ENCODE measurements around the gene EML1. TPM values are rescaled to one million over a fixed set of nuclear protein-coding genes. Genes with fewer than 3 reads are reported as not detected.

Gene EML1
- total RNA-seq, 4 donors from 2014 or later = 92.3 to 131 (median 119) TPM

DNA sequence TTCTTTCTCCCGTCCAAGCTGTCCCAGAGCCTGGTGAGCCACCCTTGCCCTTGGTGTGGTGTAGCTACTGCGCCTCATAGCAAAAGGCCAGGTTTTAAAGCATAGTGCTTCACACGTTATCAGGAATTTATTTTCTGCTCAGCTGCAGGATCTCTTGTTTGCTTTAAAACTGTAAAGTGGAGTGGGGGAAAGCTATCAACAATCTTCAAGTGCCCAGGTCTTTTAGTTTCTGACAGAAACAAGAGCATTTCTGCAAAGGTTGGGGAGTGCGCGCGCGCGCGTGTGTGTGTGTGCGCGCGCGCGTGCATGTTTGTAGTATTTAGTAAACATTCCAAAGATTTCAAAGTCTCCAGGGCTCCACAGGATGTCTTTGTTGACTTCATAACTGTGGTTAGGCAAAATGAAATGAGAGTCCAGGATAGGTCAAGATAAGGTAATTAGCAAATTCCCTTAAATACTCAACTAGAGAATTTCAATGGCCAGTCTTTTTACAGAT, 45.5 kb downstream of the EML1 start:
- 53% methylated on average over 14 of the region's 14 CpGs for WGBS
- Histone ChIP-seq H3K36me3 (no peaks in the 10 kb centered on the region), H3K27me3 (no peaks in the 10 kb centered on the region), H3K4me1 (peaks cover 16 to 56% (median 25%) of the 10 kb centered on the region in 4 donors), H3K9me3 (no peaks in the 10 kb centered on the region), H3K27ac (replicated peaks in 1 of 4) (no peak overlapping the region), H3K4me3 (no peak overlapping the region)
- peak; percentile 50 for DNase-seq (ENCODE audit: extremely low spot score)
- intact Hi-C loops (cut with DNase I) = no loop called here
- TF ChIP-seq POLR2AphosphoS5 (IDR thresholded peaks at IDR 0.05) (no peak), POLR2A (IDR thresholded peaks at IDR 0.05; ENCODE audit: low read depth) (no peak)

DNA sequence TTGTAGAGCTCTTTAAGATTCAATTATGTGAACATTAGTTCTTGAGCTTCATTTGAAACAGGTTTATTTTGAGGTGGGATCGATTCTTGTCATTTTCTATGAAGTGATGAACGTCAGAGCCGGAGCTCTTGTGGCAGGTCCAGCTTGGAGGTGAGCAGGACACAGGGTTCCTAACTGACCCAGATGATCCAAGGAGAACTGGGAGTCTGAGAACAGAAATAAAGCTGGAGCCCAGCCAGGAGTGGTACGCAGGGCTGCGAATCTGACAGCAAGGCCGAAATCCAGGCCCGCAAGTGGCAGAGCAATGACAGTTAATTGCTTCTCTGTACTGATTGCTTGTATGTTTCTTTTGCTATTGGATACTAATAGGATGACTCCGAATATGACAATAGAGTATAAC, 46.5 kb downstream of the EML1 start:
- Histone ChIP-seq H3K27ac (replicated peaks in 1 of 4) (no peak overlapping the region), H3K27me3 (no peaks in the 10 kb centered on the region), H3K9me3 (no peaks in the 10 kb centered on the region), H3K4me3 (no peak overlapping the region), H3K36me3 (no peaks in the 10 kb centered on the region), H3K4me1 (peaks cover 16 to 56% (median 25%) of the 10 kb centered on the region in 4 donors)
- intact Hi-C loops (cut with DNase I) = no loop called here
- no peak for DNase-seq (ENCODE audit: extremely low spot score)
- TF ChIP-seq EP300 (IDR thresholded peaks at IDR 0.05) (no peak), POLR2A (IDR thresholded peaks at IDR 0.05; ENCODE audit: low read depth) (no peak)
- 92% methylated on average over 8 of the region's 8 CpGs for WGBS

DNA sequence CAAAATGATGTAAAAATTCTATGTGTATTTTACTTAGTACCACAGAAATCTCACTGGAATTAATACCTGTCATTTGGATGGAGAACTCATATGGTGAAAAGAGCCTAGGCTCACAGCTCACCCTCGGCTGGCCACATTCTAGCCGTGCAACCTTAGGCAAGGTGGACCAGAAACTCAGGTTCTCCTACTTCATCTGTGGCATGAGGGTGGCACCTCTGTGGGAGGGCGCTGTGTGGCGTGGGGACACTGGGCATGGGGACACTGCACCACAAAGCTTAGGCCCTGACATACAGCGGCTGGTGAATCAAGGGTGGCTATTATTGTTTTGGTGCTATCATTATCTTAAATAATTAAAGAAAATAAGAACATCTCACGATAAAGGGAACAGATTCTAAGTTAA, 47.1 kb downstream of the EML1 start:
- intact Hi-C loops (cut with DNase I) = no loop called here
- H3K4me3 ChIP-seq = no peak overlapping the region
- H3K4me1 ChIP-seq = peaks cover 16 to 56% (median 25%) of the 10 kb centered on the region in 4 donors
- TF ChIP-seq, protein P1, sequence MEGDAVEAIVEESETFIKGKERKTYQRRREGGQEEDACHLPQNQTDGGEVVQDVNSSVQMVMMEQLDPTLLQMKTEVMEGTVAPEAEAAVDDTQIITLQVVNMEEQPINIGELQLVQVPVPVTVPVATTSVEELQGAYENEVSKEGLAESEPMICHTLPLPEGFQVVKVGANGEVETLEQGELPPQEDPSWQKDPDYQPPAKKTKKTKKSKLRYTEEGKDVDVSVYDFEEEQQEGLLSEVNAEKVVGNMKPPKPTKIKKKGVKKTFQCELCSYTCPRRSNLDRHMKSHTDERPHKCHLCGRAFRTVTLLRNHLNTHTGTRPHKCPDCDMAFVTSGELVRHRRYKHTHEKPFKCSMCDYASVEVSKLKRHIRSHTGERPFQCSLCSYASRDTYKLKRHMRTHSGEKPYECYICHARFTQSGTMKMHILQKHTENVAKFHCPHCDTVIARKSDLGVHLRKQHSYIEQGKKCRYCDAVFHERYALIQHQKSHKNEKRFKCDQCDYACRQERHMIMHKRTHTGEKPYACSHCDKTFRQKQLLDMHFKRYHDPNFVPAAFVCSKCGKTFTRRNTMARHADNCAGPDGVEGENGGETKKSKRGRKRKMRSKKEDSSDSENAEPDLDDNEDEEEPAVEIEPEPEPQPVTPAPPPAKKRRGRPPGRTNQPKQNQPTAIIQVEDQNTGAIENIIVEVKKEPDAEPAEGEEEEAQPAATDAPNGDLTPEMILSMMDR (IDR thresholded peaks at IDR 0.05) = no peak
- TF ChIP-seq POLR2AphosphoS5 (IDR thresholded peaks at IDR 0.05) (no peak), POLR2A (IDR thresholded peaks at IDR 0.05; ENCODE audit: low read depth) (no peak), EP300 (IDR thresholded peaks at IDR 0.05) (no peak)
- H3K27ac ChIP-seq (replicated peaks in 1 of 4) = no peak overlapping the region
- no peaks in the 10 kb centered on the region for H3K27me3 ChIP-seq
- H3K9me3 ChIP-seq = no peaks in the 10 kb centered on the region
- no peak for DNase-seq (ENCODE audit: extremely low spot score)
- no peaks in the 10 kb centered on the region for H3K36me3 ChIP-seq
- 97% methylated on average over 6 of the region's 6 CpGs for WGBS

DNA sequence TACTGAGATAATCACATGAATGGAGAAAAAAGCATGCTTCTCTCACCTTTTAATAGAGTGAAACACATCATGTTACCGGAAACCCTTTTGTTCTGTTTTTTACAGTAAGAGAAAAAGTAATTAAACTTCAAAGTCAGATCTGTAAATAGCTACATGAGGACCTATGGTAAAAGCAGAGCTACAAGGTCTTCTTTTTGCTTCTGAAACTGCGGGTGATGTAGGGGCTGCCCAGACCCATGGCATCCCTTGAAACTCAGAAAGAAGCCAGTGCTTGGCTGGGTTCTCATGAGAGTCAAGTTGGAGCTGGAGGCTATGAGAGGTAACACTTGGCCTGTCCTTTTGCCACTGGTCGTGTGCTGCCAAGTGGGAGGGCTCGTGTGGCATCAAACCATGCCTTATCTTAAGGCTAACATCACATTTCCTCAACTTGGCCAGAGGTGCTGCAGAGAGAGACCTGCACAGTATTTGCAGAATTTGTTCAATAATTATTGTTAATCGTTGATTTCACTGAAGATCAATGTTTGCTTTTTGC, 47.6 kb downstream of the EML1 start:
- Histone ChIP-seq H3K4me3 (no peak overlapping the region), H3K9me3 (no peaks in the 10 kb centered on the region), H3K27me3 (no peaks in the 10 kb centered on the region), H3K36me3 (no peaks in the 10 kb centered on the region), H3K27ac (replicated peaks in 1 of 4) (no peak overlapping the region), H3K4me1 (peaks cover 16 to 56% (median 25%) of the 10 kb centered on the region in 4 donors)
- no peak for DNase-seq (ENCODE audit: extremely low spot score)
- TF ChIP-seq EP300 (IDR thresholded peaks at IDR 0.05) = no peak
- no peak for TF ChIP-seq POLR2A (IDR thresholded peaks at IDR 0.05; ENCODE audit: low read depth)
- TF ChIP-seq, protein P1 (IDR thresholded peaks at IDR 0.05) = no peak
- TF ChIP-seq POLR2AphosphoS5 (IDR thresholded peaks at IDR 0.05) = no peak
- intact Hi-C loops (cut with DNase I) = no loop called here
- 69% methylated on average over 5 of the region's 5 CpGs for WGBS

DNA sequence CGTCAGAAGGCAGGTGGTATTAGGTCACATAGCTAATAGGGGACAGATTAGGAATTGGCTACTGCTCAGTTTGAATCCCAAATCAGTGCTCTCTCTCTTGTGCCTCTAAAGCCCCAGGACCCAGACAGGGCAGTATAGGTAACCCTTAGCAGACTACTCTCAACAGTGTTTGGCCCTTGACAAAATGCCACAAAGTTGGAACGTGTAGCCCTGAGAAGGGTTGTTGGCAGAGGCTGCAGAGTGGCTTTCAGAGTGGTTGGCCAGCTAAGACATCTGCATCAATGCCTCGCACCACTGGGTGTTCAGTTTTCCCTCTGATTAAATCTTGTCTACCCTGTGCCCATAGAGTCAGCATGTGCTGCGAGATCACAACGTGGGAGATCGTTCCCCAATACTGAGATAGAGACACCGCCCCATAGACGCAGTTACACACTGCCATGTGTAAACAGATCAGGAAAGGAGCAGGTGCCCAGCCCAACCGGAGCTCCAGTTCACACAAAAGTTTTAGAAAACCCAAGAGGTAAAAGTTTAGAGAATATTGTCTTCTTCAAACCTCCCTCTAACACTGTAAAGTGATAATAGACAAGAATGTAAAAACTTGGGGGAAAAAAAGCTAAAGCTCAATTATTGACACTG, 48.3 kb downstream of the EML1 start:
- H3K27ac ChIP-seq (replicated peaks in 1 of 4) = no peak overlapping the region
- no peaks in the 10 kb centered on the region for H3K36me3 ChIP-seq
- H3K4me1 ChIP-seq = peaks cover 16 to 55% (median 25%) of the 10 kb centered on the region in 4 donors
- no peak overlapping the region for H3K4me3 ChIP-seq
- no peak for DNase-seq (ENCODE audit: extremely low spot score)
- 73% methylated on average over 9 of the region's 9 CpGs for WGBS
- no peaks in the 10 kb centered on the region for H3K27me3 ChIP-seq
- TF ChIP-seq EP300 (IDR thresholded peaks at IDR 0.05) (no peak), POLR2AphosphoS5 (IDR thresholded peaks at IDR 0.05) (no peak), POLR2A (IDR thresholded peaks at IDR 0.05; ENCODE audit: low read depth) (no peak)
- TF ChIP-seq, protein P1 (IDR thresholded peaks at IDR 0.05) = no peak
- intact Hi-C loops (cut with DNase I) = no loop called here
- peaks cover 0 to 3% (median under 1%) of the 10 kb centered on the region in 4 donors for H3K9me3 ChIP-seq

Data from esophagus muscularis mucosa (tissue), 4 donors.